GM12801 (cell line): ENCODE data around the gene FAM200B.

Source experiments
- TF ChIP-seq, protein P1 (sequence below): IDR thresholded peaks from one replicate; pipeline ENCODE4 v1.5.1; 2011; ENCODE audit warnings: control low read depth; ENCODE audit not compliant: insufficient read length; ENCODE audit errors: extremely low read depth

The FAM200B gene

DNA sequence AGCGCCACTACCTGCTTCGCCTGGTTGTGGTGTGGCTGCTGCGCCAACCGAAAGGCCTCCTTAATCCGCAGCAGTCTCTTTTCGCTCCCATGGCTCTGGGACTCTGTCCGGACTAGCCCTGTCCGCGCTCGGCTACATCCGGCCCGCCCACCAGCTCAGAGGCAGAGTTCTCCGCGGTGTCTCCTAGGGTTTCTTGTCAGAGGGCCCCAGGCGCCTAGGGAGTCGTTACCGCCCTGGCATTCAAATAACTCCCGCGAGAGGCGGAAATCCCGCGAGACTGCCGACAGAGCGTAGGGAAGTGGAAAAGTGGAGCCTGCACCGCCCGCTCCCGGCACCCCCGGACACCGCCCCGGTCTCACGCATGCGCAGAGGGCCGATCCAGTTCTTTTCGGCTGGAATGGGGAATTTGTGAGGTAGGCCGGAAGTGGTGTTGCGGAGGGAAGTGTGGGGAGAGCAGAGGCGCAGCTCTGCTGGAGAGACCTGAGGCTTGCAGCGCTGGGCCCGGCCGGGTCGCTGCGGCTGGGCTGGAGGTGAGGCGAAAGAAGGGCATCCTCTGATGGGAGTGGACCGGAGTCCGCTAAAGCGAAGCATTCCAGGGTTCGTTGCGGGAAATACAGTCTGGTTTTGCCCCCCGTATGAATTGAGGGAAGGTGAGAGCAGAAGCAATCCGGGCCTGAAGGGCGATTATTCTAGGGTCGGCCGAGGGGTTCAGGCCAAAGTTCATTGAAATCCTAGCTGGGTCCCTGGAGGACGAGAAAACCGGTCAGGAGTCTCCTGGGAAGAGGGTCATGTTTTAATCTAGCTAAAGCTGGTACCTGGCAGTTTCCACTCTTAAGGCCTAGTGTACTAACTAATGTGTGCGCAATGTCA lies at the start of gene FAM200B:
FAM200B (plus strand) TSS at position 456 of the 870 bp plus-strand sequence. CDS start 5,151 bp downstream, outside the sequence.
- TF ChIP-seq, protein P1, sequence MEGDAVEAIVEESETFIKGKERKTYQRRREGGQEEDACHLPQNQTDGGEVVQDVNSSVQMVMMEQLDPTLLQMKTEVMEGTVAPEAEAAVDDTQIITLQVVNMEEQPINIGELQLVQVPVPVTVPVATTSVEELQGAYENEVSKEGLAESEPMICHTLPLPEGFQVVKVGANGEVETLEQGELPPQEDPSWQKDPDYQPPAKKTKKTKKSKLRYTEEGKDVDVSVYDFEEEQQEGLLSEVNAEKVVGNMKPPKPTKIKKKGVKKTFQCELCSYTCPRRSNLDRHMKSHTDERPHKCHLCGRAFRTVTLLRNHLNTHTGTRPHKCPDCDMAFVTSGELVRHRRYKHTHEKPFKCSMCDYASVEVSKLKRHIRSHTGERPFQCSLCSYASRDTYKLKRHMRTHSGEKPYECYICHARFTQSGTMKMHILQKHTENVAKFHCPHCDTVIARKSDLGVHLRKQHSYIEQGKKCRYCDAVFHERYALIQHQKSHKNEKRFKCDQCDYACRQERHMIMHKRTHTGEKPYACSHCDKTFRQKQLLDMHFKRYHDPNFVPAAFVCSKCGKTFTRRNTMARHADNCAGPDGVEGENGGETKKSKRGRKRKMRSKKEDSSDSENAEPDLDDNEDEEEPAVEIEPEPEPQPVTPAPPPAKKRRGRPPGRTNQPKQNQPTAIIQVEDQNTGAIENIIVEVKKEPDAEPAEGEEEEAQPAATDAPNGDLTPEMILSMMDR: no peak

DNA sequence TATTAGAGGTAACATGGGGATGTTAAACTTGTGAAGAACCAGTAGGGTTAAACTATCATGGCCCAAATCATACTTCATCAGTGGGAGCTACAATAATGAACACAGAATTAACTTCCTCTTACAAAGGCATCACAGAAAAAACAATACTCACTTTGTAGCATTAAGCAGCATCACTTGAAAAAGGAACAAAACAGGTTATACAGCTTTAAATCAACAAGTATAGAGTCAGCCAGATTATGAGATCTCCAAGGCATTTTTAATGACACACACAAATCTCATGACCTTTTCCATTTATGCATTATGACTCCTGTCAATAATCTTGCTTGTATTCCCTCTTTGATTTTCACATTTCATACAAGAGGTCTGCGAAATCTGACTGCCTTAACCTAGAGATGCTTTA lies 44.8 kb upstream of the FAM200B start:
- TF ChIP-seq, protein P1: no peak

DNA sequence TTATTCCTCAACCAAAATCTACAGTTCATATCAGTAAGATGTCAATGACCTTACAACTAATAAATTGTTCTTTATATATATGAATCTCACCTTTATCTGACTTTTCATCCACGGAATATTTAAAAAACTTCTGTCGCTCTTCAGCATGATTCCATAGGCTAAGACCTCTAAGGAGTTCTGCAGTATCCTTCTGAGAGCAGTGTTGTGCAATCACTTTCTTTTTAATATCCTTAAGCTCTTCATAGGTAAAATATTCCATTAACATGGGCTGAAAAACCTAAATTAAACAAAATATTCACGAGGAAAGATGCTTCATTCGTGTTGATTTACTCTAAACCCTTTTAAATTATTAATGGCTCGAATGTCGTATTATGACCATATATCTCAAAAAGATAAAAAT lies 43.2 kb upstream of the FAM200B start:
- TF ChIP-seq, protein P1: no peak

DNA sequence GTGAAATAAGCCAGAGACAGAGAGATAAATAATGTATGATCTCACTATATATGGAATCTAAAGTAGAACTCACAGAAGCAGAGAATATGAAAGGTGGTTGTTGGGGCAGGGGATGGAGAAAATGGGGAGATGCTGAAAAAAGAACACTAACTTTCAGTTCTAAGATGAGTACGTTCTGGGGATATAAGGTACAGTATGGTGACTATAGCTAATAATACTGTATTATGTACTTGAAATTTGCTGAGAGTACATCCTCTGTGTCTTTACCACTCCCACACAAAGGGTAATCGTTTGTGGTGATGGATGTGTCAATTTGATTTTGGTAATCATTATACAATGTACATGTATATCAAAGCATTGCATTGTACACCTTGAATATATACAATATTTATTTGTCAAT lies 33.0 kb upstream of the FAM200B start:
- TF ChIP-seq, protein P1: no peak

DNA sequence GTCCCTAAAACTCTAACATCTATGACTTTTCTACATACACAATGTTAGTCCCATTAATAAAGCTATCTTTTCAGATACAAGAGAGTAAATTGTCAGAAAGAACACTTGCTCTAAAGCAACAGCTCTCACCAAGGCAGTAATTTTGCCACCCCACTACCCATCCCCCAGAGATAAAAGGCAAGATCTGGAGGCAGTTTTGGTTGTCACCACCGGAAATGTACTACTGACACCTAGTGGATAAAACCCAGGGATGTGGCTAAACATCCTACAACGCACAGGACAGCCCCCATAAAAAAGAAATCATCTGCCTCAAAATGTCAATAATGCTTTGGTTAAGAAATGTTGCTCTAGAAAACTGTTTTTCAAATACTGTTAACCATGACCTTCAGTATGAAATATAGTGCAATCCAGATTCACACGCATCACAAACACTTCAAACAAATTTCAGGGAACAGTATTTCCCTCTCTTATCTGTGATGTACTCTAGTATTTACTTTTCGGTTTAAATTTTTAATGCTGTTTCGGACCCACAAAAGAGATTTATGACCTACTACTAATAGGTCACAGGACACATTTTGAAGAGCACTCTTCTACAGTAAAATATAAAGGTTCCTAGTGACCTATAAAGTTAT lies 31.6 kb upstream of the FAM200B start:
- TF ChIP-seq, protein P1: no peak

DNA sequence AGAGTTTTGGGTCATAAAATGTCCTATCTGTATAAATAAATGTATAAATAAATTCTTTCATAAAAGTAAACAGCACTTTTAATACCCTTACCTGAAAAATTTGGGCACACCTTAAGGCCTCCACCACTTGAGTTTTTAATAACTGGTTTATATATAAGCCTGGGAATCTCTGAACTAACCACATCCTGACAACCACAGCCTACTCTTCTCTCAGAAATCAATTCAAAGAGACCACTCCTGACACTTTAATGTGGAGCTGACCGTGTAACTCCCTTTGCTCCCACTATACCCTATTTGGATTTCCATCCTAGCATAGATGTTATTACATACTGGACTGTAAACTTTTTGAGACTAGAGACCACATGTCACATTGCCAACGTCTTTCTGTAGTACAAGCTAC lies 30.0 kb upstream of the FAM200B start:
- TF ChIP-seq, protein P1: no peak

DNA sequence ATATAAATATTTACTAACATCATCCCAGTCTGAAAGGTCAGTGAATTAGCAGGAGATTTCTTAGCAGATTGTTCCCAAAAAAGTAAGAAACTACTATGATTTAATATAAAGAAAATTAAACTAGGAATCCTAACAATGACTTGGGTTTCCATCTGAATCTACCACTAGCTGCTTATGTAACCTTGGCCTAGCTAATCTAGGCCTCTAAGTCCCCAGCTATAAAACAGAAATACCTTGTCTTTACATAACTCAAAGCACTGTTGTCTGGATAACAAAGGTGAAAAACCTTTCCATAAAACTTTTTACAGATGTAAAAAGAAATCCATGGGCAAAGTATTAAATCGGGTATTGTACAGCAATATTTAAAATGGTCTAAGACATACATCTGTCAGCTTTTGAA lies 29.4 kb upstream of the FAM200B start:
- TF ChIP-seq, protein P1: no peak
